Measurements from ENCODE around the gene SSBP3. TPM values are rescaled to one million over a fixed set of nuclear protein-coding genes. Genes with fewer than 3 reads are reported as not detected.

Gene SSBP3
- total RNA-seq, 1 donor from 2014 or later = 29.7 TPM

- no peak overlapping the region for H3K27ac Mint-ChIP-seq
- H3K36me3 Mint-ChIP-seq (ENCODE audit: low read depth) = peaks cover 56% of the 10 kb centered on the region
- no peaks in the 10 kb centered on the region for H3K9me3 Mint-ChIP-seq
- no peaks in the 10 kb centered on the region for H3K4me1 Mint-ChIP-seq
- ATAC-seq (ENCODE audit: low read depth) (no peak), DNase-seq (no peak)
- TF ChIP-seq, protein P1, sequence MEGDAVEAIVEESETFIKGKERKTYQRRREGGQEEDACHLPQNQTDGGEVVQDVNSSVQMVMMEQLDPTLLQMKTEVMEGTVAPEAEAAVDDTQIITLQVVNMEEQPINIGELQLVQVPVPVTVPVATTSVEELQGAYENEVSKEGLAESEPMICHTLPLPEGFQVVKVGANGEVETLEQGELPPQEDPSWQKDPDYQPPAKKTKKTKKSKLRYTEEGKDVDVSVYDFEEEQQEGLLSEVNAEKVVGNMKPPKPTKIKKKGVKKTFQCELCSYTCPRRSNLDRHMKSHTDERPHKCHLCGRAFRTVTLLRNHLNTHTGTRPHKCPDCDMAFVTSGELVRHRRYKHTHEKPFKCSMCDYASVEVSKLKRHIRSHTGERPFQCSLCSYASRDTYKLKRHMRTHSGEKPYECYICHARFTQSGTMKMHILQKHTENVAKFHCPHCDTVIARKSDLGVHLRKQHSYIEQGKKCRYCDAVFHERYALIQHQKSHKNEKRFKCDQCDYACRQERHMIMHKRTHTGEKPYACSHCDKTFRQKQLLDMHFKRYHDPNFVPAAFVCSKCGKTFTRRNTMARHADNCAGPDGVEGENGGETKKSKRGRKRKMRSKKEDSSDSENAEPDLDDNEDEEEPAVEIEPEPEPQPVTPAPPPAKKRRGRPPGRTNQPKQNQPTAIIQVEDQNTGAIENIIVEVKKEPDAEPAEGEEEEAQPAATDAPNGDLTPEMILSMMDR (IDR thresholded peaks at IDR 0.05) = no peak
- ChIA-PET POLR2A (no interaction called here), CTCF (no interaction called here)
- H3K4me3 Mint-ChIP-seq = no peak overlapping the region
- H3K27me3 Mint-ChIP-seq = no peaks in the 10 kb centered on the region
- intact Hi-C loops (cut with micrococcal nuclease) = no loop called here
Observed at GRCh38 chr1:54221113-54221834, 184.9 kb downstream of the SSBP3 start.

GRCh38 chr1:54220004-54220811 lies 186.0 kb downstream of the SSBP3 start:
- ATAC-seq (ENCODE audit: low read depth) = no peak

DNA sequence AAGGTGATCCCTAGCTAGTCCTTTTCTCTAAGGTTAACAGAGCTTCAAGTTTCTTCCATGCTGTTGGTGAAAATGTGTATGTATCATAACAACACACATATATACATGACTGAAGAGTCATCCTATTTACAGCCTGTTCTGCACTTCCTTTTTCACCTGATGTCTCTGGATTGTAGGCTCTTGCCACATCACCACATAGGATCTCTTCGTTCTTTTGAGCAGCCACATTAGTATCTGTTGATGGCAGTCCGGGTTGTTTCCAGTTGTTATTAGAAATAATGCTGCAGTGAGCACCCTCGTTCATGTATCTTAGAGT lies 186.5 kb downstream of the SSBP3 start:
- no peaks in the 10 kb centered on the region for H3K4me1 Mint-ChIP-seq
- intact Hi-C loops (cut with micrococcal nuclease) = no loop called here
- no peaks in the 10 kb centered on the region for H3K9me3 Mint-ChIP-seq
- H3K36me3 Mint-ChIP-seq (ENCODE audit: low read depth) = peaks cover 72% of the 10 kb centered on the region
- H3K4me3 Mint-ChIP-seq = no peak overlapping the region
- no peak for DNase-seq
- no peaks in the 10 kb centered on the region for H3K27me3 Mint-ChIP-seq
- TF ChIP-seq, protein P1 (IDR thresholded peaks at IDR 0.05) = no peak
- ChIA-PET POLR2A (interaction anchor here (1.3 kb wide), 1 partner anchor 20 kb away, joined by 3 read pairs; the partner anchor contains the start of genes CYB5RL and MRPL37), CTCF (no interaction called here)
- H3K27ac Mint-ChIP-seq = no peak overlapping the region
- ATAC-seq (ENCODE audit: low read depth) = no peak

More at GRCh38 chr1:54220004-54220811, 186.0 kb downstream of the SSBP3 start:
- intact Hi-C loops (cut with micrococcal nuclease) = no loop called here
- peaks cover 66% of the 10 kb centered on the region for H3K36me3 Mint-ChIP-seq (ENCODE audit: low read depth)
- no peaks in the 10 kb centered on the region for H3K27me3 Mint-ChIP-seq
- H3K4me3 Mint-ChIP-seq = no peak overlapping the region
- TF ChIP-seq, protein P1 (IDR thresholded peaks at IDR 0.05) = no peak
- ChIA-PET CTCF (no interaction called here), POLR2A (interaction anchor here (1.3 kb wide), 1 partner anchor 20 kb away, joined by 3 read pairs; the partner anchor contains the start of genes CYB5RL and MRPL37)
- DNase-seq = no peak
- H3K9me3 Mint-ChIP-seq = no peaks in the 10 kb centered on the region
- H3K27ac Mint-ChIP-seq = no peak overlapping the region
- H3K4me1 Mint-ChIP-seq = no peaks in the 10 kb centered on the region

DNA sequence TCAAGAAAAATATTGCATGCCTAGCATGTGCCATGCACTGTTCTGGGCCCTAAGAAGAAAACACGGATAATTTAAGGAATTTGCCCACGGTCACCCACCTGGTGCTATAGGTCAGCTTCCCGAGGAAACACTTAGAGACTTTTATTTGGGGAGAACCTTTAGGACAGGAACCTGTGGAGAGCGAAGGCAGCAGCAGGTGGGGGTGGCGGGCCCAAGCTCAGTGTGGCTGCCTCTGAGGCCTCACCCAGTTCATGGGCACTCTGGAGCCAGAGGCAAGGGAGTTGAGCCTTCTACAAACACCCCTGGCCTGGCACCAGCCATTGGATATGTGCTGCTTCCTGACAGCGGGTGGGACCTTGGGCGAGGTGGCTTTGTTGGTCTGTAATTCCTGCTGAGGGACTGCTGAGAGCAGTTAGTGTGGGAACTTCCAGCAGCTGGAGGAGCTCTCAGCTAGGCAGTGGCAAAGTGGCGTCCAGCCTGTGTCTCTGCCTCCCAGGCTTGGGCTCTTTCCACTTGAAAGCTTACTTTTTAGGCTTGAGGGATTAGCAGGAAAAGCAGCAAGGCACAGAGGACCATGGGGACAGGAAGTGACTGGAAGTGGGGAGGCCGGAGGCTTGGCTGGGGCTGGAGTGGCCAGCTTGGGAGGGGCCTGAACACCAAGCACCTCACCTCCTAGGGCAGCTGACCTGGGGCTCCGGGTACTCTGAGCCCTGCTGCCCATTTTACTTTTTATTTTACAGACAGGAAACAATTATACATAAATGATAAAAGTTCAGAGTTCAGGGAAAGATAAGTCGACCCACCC lies 187.1 kb downstream of the SSBP3 start:
- intact Hi-C loops (cut with micrococcal nuclease) = no loop called here
- H3K4me3 Mint-ChIP-seq = no peak overlapping the region
- ATAC-seq (ENCODE audit: low read depth) = no peak
- POLR2A ChIA-PET = no interaction called here
- H3K36me3 Mint-ChIP-seq (ENCODE audit: low read depth) = peaks cover 77% of the 10 kb centered on the region
- no peaks in the 10 kb centered on the region for H3K27me3 Mint-ChIP-seq
- H3K4me1 Mint-ChIP-seq = no peaks in the 10 kb centered on the region
- H3K27ac Mint-ChIP-seq = no peak overlapping the region
- H3K9me3 Mint-ChIP-seq = no peaks in the 10 kb centered on the region
- TF ChIP-seq, protein P1 (IDR thresholded peaks at IDR 0.05) = no peak
- CTCF ChIA-PET = no interaction called here
- DNase-seq = no peak

DNA sequence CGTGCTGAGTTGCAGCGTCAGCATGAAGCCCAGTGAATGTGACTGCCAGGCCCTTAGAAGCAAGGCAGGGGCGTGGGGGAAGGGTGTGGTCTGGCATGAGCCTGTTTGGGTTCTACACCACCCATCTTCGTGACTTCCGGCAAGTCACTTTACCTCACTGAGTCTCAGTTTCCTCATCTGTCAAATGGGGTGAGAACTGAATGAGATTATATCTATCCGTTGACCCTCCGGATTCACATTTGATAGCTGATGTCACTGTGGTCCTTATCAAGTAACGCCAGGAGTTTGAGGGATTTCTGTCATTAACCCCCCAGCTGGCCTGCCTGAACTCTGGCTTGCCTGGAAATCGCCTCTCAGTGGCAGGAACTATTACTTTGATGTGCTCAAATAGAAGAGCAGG lies 190.7 kb downstream of the SSBP3 start:
- TF ChIP-seq, protein P1 (IDR thresholded peaks at IDR 0.05) = no peak
- DNase-seq (no peak), ATAC-seq (ENCODE audit: low read depth) (no peak)
- H3K9me3 Mint-ChIP-seq = no peaks in the 10 kb centered on the region
- H3K27me3 Mint-ChIP-seq = no peaks in the 10 kb centered on the region
- H3K4me3 Mint-ChIP-seq = no peak overlapping the region
- CTCF ChIA-PET = no interaction called here
- POLR2A ChIA-PET = no interaction called here
- intact Hi-C loops (cut with micrococcal nuclease) = no loop called here
- no peaks in the 10 kb centered on the region for H3K4me1 Mint-ChIP-seq
- no peak overlapping the region for H3K27ac Mint-ChIP-seq
- peaks cover 100% of the 10 kb centered on the region for H3K36me3 Mint-ChIP-seq (ENCODE audit: low read depth)

Data from activated B cell treated with CpG ODN at 0.5 μM for 24 hours (primary cell).